Parathyroid adenoma (tissue), 2 donors: ENCODE measurements around the gene MBP.

Experiments
- H2AFZ ChIP-seq: fragments of 300-600 bp; sonication (generic); one replicate; pipeline ENCODE4 v1.7.0; 2017; ENCODE audit warnings: antibody characterized with exemption, mild to moderate bottlenecking
- H3K27ac ChIP-seq: fragments of 300-600 bp; sonication (generic); one replicate; pipeline ENCODE4 v1.7.0; 2017
- H3K27me3 ChIP-seq: fragments of 300-600 bp; sonication (generic); one replicate; pipeline ENCODE4 v1.7.0; 2017; ENCODE audit warnings: low read length; ENCODE audit not compliant: control insufficient read depth, insufficient read depth
- H3K36me3 ChIP-seq: fragments of 300-600 bp; sonication (generic); one replicate; pipeline ENCODE4 v1.7.0; 2017; ENCODE audit warnings: low read length; ENCODE audit not compliant: control insufficient read depth, insufficient read depth
- H3K4me1 ChIP-seq: fragments of 300-600 bp; sonication (generic); one replicate; pipeline ENCODE4 v1.7.0; 2017; ENCODE audit warnings: control low read depth
- H3K4me2 ChIP-seq: fragments of 300-600 bp; sonication (generic); one replicate; pipeline ENCODE4 v1.7.0; 2017; ENCODE audit warnings: low read length
- H3K4me3 ChIP-seq: fragments of 300-600 bp; sonication (generic); one replicate; pipeline ENCODE4 v1.7.0; 2017; ENCODE audit warnings: low read depth, low read length
- H3K79me2 ChIP-seq: fragments of 300-600 bp; sonication (generic); one replicate; pipeline ENCODE4 v1.7.0; 2017; ENCODE audit warnings: control low read depth
- H3K9ac ChIP-seq: fragments of 300-600 bp; sonication (generic); one replicate; pipeline ENCODE4 v1.7.0; 2017; ENCODE audit warnings: mild to moderate bottlenecking
- H3K9me3 ChIP-seq: fragments of 300-600 bp; sonication (generic); one replicate; pipeline ENCODE4 v1.7.0; 2017; ENCODE audit warnings: low read length; ENCODE audit not compliant: control insufficient read depth
- CTCF ChIP-seq: fragments of 300-600 bp; sonication (generic); IDR thresholded peaks from one replicate; pipeline ENCODE4 v1.7.0; 2017; ENCODE audit warnings: antibody characterized with exemption, mild to moderate bottlenecking
- donor health status: primary hyperparathyroidism.

The MBP gene

GRCh38 chr18:77092104-77093066, 40.2 kb downstream of the MBP start:
- Histone ChIP-seq H3K79me2 (peaks cover 70% of the 10 kb centered on the region), H3K4me1 (peaks cover 43% of the 10 kb centered on the region), H3K36me3 (no peaks in the 10 kb centered on the region), H3K27me3 (no peaks in the 10 kb centered on the region), H3K27ac (peak overlapping the region; percentile 52), H3K9me3 (no peaks in the 10 kb centered on the region), H3K9ac (no peak overlapping the region), H3K4me3 (no peak overlapping the region), H2AFZ (no peak overlapping the region), H3K4me2 (no peak overlapping the region)
- no peak for TF ChIP-seq CTCF

- Histone ChIP-seq H3K79me2 (peaks cover 74% of the 10 kb centered on the region), H3K4me2 (no peak overlapping the region), H3K4me3 (no peak overlapping the region), H3K9ac (no peak overlapping the region), H3K4me1 (peaks cover 48% of the 10 kb centered on the region), H2AFZ (no peak overlapping the region), H3K9me3 (no peaks in the 10 kb centered on the region), H3K27ac (no peak overlapping the region), H3K27me3 (no peaks in the 10 kb centered on the region), H3K36me3 (no peaks in the 10 kb centered on the region)
- TF ChIP-seq CTCF = no peak
Observed at GRCh38 chr18:77091366-77091765, 41.2 kb downstream of the MBP start.

GRCh38 chr18:77090546-77091174, 41.9 kb downstream of the MBP start:
- H3K4me1 ChIP-seq = peaks cover 53% of the 10 kb centered on the region
- peak overlapping the region; percentile 29 for H3K27ac ChIP-seq
- no peaks in the 10 kb centered on the region for H3K27me3 ChIP-seq
- no peak overlapping the region for H3K9ac ChIP-seq
- peaks cover 77% of the 10 kb centered on the region for H3K79me2 ChIP-seq
- no peaks in the 10 kb centered on the region for H3K36me3 ChIP-seq
- H3K9me3 ChIP-seq = no peaks in the 10 kb centered on the region
- no peak overlapping the region for H3K4me3 ChIP-seq
- H3K4me2 ChIP-seq = no peak overlapping the region
- TF ChIP-seq CTCF = no peak
- no peak overlapping the region for H2AFZ ChIP-seq

- Histone ChIP-seq H2AFZ (no peak overlapping the region), H3K79me2 (peaks cover 69% of the 10 kb centered on the region), H3K4me2 (no peak overlapping the region), H3K27ac (peak overlapping the region; percentile 77), H3K4me3 (no peak overlapping the region), H3K36me3 (no peaks in the 10 kb centered on the region), H3K27me3 (no peaks in the 10 kb centered on the region), H3K9ac (no peak overlapping the region), H3K4me1 (peaks cover 55% of the 10 kb centered on the region), H3K9me3 (no peaks in the 10 kb centered on the region)
- TF ChIP-seq CTCF = no peak
Observed at GRCh38 chr18:77089723-77090285, 42.8 kb downstream of the MBP start.
